MG63 (cell line): Measurements from ENCODE around the gene BBIP1. TPM values are rescaled to one million over a fixed set of nuclear protein-coding genes. Genes with fewer than 3 reads are reported as not detected.
"Not testable (repeated sequence)": the region's sequence is repeated elsewhere in the genome, so short reads cannot be mapped to it uniquely, and the experiment has no call there.

Experiments used
- DNase-seq: peaks from one replicate; pipeline ENCODE4 v3.0.0-alpha.2; 2020
- H3K27me3 ChIP-seq: fragments of 250-450 bp; sonication (Bioruptor Pico); 2 replicates; pipeline ENCODE4 v1.5.1; 2020; ENCODE audit warnings: mild to moderate bottlenecking, moderate library complexity
- H3K36me3 ChIP-seq: fragments of 250-450 bp; sonication (Bioruptor Pico); 2 replicates; pipeline ENCODE4 v1.5.1; 2020; ENCODE audit warnings: mild to moderate bottlenecking, moderate library complexity
- H3K4me3 ChIP-seq: fragments of 250-450 bp; sonication (Bioruptor Pico); 2 replicates; pipeline ENCODE4 v1.5.1; 2020; ENCODE audit warnings: mild to moderate bottlenecking, moderate library complexity
- H3K9me3 ChIP-seq: fragments of 250-450 bp; sonication (Bioruptor Pico); 2 replicates; pipeline ENCODE4 v1.5.1; 2020; ENCODE audit warnings: mild to moderate bottlenecking, moderate library complexity
- total RNA-seq: library from RNA; depleted of rRNA; stranded (reverse); fragments of >200 nt; shearing (Covaris generic); gene quantifications from 2 replicates; pipeline ENCODE4 v1.2.3, GENCODE V29; 2014; ENCODE audit warnings: low replicate concordance

The BBIP1 gene
- total RNA-seq, 1 experiment from 2014 or later, result 13.1 TPM

GRCh38 chr10:110936757-110937156 lies 17.8 kb upstream of the BBIP1 start:
- no peak for DNase-seq
- Histone ChIP-seq H3K27me3 (no peaks in the 10 kb centered on the region), H3K36me3 (peaks cover 8% of the 10 kb centered on the region; the same call in 1 of the 2 replicates), H3K9me3 (no peaks in the 10 kb centered on the region; the same call in 1 of the 2 replicates), H3K4me3 (no peak overlapping the region)

- H3K9me3 ChIP-seq, result no peaks in the 10 kb centered on the region
- H3K36me3 ChIP-seq, result peaks cover under 1% of the 10 kb centered on the region; the same call in 1 of the 2 replicates
- DNase-seq, result no peak
- no peak overlapping the region for H3K4me3 ChIP-seq
- H3K27me3 ChIP-seq, result no peaks in the 10 kb centered on the region
These were observed 13.7 kb upstream of the BBIP1 start for GRCh38 chr10:110932505-110933180.

GRCh38 chr10:110931769-110932381 lies 12.9 kb upstream of the BBIP1 start:
- H3K36me3 ChIP-seq, result no peaks in the 10 kb centered on the region; the same call in 1 of the 2 replicates
- no peaks in the 10 kb centered on the region for H3K9me3 ChIP-seq
- H3K4me3 ChIP-seq, result no peak overlapping the region
- no peak for DNase-seq
- H3K27me3 ChIP-seq, result no peaks in the 10 kb centered on the region

GRCh38 chr10:110927461-110927860 lies 8.5 kb upstream of the BBIP1 start:
- H3K9me3 ChIP-seq, result no peaks in the 10 kb centered on the region

GRCh38 chr10:110923856-110924493 lies 5.0 kb upstream of the BBIP1 start:
- peaks cover 5% of the 10 kb centered on the region for H3K36me3 ChIP-seq
- no peak for DNase-seq

More at GRCh38 chr10:110927461-110927860, 8.5 kb upstream of the BBIP1 start:
- Histone ChIP-seq H3K36me3 (peaks cover 5% of the 10 kb centered on the region), H3K27me3 (no peaks in the 10 kb centered on the region), H3K4me3 (no peak overlapping the region)
- no peak for DNase-seq

GRCh38 chr10:110919971-110920881 lies 1.2 kb upstream of the BBIP1 start:
- peak; percentile 17 for DNase-seq
- Histone ChIP-seq H3K4me3 (peak overlapping the region; percentile 86), H3K27me3 (no peaks in the 10 kb centered on the region), H3K36me3 (peaks cover 5% of the 10 kb centered on the region), H3K9me3 (no peaks in the 10 kb centered on the region)

More at GRCh38 chr10:110923856-110924493, 5.0 kb upstream of the BBIP1 start:
- Histone ChIP-seq H3K9me3 (no peaks in the 10 kb centered on the region), H3K27me3 (no peaks in the 10 kb centered on the region), H3K4me3 (no peak overlapping the region)

GRCh38 chr10:110919349-110919931 lies 460 bp upstream of the BBIP1 start, which contains the start of gene SHOC2:
Gene SHOC2, plus strand, starts transcription at chr10:110919604. Its CDS starts 44,755 bp downstream, at chr10:110964359.
- Histone ChIP-seq H3K4me3 (peak within 1 kb of the TSS; percentile 86), H3K36me3 (peaks cover 5% of the 10 kb centered on the region), H3K9me3 (no peaks in the 10 kb centered on the region), H3K27me3 (no peaks in the 10 kb centered on the region)
- peak; percentile 100 for DNase-seq

GRCh38 chr10:110918269-110918642 lies 724 bp downstream of the BBIP1 start:
- H3K4me3 ChIP-seq, result peak overlapping the region; percentile 86
- peak; percentile 97 for DNase-seq
- H3K36me3 ChIP-seq, result peaks cover 3% of the 10 kb centered on the region; the same call in 1 of the 2 replicates
- H3K9me3 ChIP-seq, result no peaks in the 10 kb centered on the region
- H3K27me3 ChIP-seq, result no peaks in the 10 kb centered on the region

GRCh38 chr10:110916554-110917346 lies 2.2 kb downstream of the BBIP1 start:
- Histone ChIP-seq H3K27me3 (no peaks in the 10 kb centered on the region), H3K4me3 (no peak overlapping the region), H3K9me3 (no peaks in the 10 kb centered on the region), H3K36me3 (peaks cover 3% of the 10 kb centered on the region; the same call in 1 of the 2 replicates)
- DNase-seq, result peak; percentile 56

GRCh38 chr10:110915600-110915999 lies 3.4 kb downstream of the BBIP1 start:
- H3K9me3 ChIP-seq, DNase-seq, H3K4me3 ChIP-seq, H3K36me3 ChIP-seq, H3K27me3 ChIP-seq: not testable (repeated sequence)

GRCh38 chr10:110915035-110915434 lies 3.9 kb downstream of the BBIP1 start:
- no peaks in the 10 kb centered on the region for H3K9me3 ChIP-seq
- peaks cover 3% of the 10 kb centered on the region; the same call in 1 of the 2 replicates for H3K36me3 ChIP-seq
- no peak overlapping the region for H3K4me3 ChIP-seq
- H3K27me3 ChIP-seq, result no peaks in the 10 kb centered on the region
- DNase-seq, result no peak

- Histone ChIP-seq H3K27me3 (no peaks in the 10 kb centered on the region), H3K4me3 (no peak overlapping the region), H3K36me3 (peaks cover 3% of the 10 kb centered on the region; the same call in 1 of the 2 replicates), H3K9me3 (no peaks in the 10 kb centered on the region)
- DNase-seq, result no peak
These were observed 4.5 kb downstream of the BBIP1 start for GRCh38 chr10:110914431-110914830.

GRCh38 chr10:110912374-110912773 lies 6.6 kb downstream of the BBIP1 start:
- Histone ChIP-seq H3K27me3 (no peaks in the 10 kb centered on the region), H3K9me3 (no peaks in the 10 kb centered on the region), H3K4me3 (no peak overlapping the region), H3K36me3 (peaks cover 3% of the 10 kb centered on the region; the same call in 1 of the 2 replicates)
- no peak for DNase-seq

GRCh38 chr10:110910138-110910537 lies 8.8 kb downstream of the BBIP1 start:
- Histone ChIP-seq H3K9me3 (no peaks in the 10 kb centered on the region), H3K36me3 (peaks cover 3% of the 10 kb centered on the region; the same call in 1 of the 2 replicates), H3K4me3 (no peak overlapping the region), H3K27me3 (no peaks in the 10 kb centered on the region)
- DNase-seq, result no peak
